ENCODE data around the gene MND1.
"Not testable (repeated sequence)": the region's sequence is repeated elsewhere in the genome, so short reads cannot be mapped to it uniquely, and the experiment has no call there.

MND1 gene

DNA sequence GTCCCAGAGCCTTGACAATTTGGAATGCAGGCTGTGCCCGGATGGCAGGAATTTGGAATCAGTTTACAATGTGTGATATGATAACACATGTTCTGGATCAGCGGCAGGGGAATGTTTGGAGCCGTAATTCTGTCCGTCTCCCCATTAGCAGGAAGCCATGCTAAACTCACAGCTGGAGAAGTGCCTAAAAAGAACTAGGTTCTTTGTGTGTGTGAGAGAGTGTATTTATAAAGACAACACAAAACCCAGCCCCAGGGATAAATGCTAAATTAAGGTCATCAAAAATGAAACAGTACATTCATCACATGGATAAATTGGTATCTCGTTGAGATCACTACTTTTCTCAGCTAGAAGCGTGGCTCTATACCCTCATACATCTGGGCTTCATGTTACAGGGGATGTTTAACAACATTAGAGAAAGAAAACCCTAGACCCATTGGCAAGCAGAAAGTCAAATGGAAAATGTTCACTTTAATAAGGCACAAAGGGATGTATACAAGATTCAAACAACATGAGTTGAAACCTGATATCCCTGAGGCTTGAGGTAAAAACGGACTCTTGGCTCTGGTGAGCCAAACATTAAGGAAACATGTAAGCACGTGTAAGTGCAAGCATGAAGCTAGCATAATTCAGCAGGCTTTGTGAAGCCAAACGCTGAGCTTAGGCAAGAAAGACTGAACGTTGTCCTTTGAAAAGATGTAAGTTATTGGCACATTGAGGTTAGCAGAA is 103.7 kb downstream of the MND1 start:
- DNase-seq: no peak

DNA sequence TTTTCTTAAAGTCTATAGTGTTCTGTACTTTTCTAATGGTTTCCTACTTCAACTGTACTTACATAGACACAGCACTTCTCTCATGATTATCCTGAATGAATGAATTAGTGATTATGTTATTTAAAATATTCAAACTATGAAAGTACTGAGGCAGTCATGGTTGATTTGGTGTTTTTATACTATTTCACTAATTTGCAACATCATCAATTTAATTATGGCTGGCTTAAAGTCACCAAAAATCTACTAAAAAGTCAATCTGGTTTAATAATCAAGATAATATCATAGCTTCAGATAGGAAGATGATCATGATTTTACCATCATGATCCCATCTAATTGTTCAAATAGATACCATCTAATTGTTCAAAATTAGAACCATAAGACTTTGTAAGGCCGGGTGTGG is 104.8 kb downstream of the MND1 start:
- DNase-seq: no peak

GRCh38 chr4:153450544-153450917 is 106.0 kb downstream of the MND1 start:
- DNase-seq: no peak

DNA sequence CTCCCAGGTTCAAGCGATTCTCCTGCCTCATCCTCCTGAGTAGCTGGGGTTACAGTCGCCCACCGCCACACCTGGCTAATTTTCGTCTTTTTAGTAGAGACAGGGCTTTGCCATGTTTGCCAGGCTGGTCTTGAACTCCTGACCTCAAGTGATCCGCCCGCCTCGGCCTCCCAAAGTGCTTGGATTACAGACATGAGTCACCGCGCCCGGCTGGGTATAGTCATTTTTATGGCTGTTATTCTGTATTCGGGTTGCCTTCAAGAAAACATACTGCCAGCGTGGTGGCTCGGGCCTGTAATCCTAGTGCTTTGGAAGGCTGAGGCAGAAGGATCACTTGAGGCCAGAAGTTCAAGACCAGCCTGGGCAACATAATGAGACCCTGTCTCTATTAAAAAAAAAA is 106.7 kb downstream of the MND1 start:
- not testable (repeated sequence) for DNase-seq

DNA sequence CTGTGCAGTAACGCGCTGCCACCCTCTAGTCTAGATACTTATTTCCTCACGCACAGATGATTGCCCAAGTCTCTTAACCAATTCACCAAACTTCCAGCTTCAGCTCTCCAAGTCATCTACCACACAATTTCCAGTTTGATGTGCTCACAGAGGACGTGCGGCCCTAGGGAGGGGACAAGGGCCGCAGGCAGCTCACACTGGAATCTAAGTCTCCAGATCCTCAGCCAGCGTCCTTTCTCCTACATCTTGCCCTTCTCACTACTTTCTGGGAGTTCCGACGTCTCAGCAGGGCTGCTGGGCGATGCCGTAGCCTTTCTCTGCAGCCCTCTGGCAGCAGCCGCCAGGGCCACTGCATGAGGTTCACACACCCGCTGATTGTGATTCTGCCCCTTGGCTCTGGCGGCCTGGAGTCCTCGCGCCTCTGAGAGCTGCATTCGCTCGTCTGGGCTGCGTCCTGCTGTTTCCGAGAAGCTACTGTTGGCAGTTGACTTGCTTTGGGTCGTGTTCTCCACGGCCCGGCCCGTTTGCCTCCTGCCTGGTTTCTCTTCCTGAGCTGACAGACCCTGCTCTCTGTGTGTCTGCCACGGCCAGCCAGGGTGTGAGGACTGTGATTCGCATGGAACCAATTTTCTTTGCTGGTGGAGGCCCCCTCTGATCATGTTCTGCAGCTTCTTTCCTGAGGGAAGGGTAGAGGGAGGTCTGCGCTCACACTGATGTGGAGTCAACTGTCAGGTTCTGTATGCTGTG is 107.6 kb downstream of the MND1 start:
- DNase-seq: no peak

- no peak for DNase-seq
Measured at GRCh38 chr4:153452658-153453378, 108.3 kb downstream of the MND1 start.

DNA sequence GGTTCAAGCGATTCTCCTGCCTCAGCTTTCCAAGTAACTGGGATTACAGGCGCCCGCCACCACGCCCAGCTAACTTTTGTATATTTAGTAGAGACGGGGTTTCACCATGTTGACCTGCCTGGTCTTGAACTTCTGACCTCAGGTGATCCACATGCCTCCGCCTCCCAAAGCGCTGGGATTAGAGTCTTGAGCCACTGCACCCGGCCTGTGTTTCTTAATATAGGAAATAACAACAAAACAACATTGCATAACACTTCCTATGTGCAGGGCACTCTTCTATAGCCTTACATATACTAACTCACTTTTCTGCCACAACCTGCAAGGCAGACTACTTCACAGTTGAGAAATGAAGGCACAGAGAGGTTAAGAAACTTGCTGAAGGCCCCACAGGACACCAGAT is 108.9 kb downstream of the MND1 start:
- DNase-seq: no peak

- no peak for DNase-seq
Measured at GRCh38 chr4:153458969-153459368, 114.5 kb downstream of the MND1 start.

DNA sequence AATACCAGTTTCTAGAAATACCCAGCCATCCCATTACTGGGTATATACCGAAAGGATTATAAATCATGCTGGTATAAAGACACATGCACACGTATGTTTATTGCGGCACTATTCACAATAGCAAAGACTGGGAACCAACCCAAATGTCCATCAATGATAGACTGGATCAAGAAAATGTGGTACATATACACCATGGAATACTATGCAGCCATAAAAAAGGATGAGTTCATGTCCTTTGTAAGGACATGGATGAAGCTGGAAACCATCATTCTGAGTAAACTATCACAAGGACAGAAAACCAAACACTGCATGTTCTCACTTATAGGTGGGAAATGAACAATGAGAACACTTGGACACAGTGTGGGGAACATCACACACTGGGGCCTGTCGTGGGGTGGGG is 117.1 kb downstream of the MND1 start:
- not testable (repeated sequence) for DNase-seq

DNA sequence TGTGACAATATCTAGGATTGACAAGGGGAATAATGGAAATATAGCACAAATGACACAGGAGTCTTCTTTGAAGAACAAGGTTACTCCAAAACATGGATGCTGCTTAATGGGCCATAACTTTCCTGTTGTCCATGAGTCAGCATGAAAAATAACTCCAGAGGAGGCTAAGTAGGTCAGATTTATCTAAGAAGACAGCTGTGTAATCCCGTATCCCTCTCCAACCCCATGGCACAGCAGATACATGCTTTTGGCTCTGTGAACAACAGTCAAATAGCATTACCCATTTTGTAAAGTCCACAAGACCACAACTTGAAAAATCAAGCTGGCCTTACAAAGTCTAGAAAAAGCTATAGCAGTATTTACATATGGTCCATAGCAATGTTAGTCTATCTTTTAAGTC is 119.6 kb downstream of the MND1 start:
- no peak for DNase-seq
